Keratinocyte (primary cell): ENCODE measurements around the gene CLMN.

Experiments used
- EZH2 ChIP-seq: IDR thresholded peaks from one replicate; pipeline ENCODE4 v1.6.1; 2012; ENCODE audit warnings: inconsistent platforms, mild to moderate bottlenecking, low read length, moderate library complexity
- TF ChIP-seq, protein P1 (sequence below), 3 experiments: IDR thresholded peaks in 1 of 3; conservative IDR thresholded peaks in 1 of 3; optimal IDR thresholded peaks in 1 of 3; 2 replicates in 2 of 3; 3 replicates in 1 of 3; pipeline versions ENCODE3 to v1.5.1; 2011; ENCODE audit warnings: low read length in 3 of 3, mild to moderate bottlenecking in 3 of 3, moderate library complexity in 2 of 3, control low read depth in 1 of 3, inconsistent platforms in 1 of 3; ENCODE audit not compliant: insufficient read depth in 2 of 3; ENCODE audit errors: extremely low read depth in 1 of 3

DNA sequence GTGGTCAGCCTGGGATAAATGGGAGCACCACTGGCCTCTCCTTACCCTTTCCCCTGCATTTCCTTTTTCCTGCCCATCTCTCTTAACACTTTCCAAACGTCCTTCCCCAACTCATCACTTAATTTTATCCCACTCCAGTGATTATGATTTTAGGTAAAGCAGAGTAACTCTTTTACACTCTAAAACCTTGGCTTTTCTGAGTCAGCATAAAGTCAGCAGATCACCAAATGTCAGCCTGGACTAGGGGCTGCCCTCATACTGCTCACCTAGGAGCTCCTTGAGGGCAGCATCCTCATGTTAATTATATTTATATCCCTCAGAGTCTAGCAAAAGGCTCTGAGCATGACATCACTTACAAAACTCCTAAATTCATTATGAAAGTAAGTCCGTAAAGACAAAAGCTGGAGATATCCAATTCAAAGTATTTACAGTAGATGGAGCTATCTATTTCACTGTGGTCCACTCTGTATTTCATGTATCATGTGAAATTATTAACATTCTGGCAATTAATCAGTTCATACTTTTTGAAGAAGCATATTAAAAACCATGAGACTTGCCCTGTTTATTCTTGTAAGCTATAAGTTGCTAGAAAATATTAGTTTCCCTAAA is 145.4 kb downstream of the CLMN start:
- TF ChIP-seq EZH2: no peak
- TF ChIP-seq, protein P1, sequence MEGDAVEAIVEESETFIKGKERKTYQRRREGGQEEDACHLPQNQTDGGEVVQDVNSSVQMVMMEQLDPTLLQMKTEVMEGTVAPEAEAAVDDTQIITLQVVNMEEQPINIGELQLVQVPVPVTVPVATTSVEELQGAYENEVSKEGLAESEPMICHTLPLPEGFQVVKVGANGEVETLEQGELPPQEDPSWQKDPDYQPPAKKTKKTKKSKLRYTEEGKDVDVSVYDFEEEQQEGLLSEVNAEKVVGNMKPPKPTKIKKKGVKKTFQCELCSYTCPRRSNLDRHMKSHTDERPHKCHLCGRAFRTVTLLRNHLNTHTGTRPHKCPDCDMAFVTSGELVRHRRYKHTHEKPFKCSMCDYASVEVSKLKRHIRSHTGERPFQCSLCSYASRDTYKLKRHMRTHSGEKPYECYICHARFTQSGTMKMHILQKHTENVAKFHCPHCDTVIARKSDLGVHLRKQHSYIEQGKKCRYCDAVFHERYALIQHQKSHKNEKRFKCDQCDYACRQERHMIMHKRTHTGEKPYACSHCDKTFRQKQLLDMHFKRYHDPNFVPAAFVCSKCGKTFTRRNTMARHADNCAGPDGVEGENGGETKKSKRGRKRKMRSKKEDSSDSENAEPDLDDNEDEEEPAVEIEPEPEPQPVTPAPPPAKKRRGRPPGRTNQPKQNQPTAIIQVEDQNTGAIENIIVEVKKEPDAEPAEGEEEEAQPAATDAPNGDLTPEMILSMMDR (optimal IDR thresholded peaks at IDR 0.05 in 1 of 3, IDR thresholded peaks at IDR 0.05 in 1 of 3, conservative IDR thresholded peaks at IDR 0.05 in 1 of 3; ENCODE audit: extremely low read depth in 1 of 3, insufficient read depth in 2 of 3, low read length in 3 of 3): no peak
